Measurements from ENCODE around the gene ADGRG3.
"Not testable (repeated sequence)": the region's sequence is repeated elsewhere in the genome, so short reads cannot be mapped to it uniquely, and the experiment has no call there.

Gene ADGRG3

DNA sequence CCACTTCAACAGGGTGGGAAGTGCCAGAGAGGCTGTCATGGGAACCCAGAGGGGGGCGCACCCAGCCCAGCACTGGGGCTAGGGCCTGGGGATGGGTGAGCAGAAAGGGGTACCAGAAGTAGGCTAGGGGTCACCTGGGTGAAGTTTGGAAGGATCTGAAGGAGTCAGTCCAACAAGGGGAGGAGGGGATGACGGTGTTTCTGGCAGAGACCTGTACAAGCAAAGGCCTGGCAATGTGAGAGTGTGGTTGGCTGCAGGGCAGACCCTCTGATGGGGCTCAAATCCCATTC is 54.0 kb downstream of the ADGRG3 start:
- DNase-seq, result no peak

DNA sequence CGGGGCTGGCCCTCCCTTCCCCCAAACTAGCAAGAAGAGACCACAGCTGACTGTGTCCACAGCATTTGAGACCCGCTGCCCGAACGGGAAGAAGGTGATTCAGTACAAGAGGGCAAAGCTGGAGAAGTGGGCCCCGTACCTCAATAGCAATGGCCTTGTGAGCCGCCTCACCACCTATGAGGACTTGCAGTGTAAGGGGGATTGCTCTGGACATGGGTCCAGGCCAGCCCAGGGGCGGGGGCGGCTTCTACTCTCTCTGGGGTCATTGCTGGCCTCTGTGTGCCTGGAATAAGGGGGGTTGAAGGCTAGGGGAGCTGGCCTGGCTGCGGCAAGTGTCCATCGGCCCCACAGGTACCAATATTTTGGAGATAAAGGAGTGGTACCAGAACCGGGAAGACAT is 54.5 kb downstream of the ADGRG3 start:
- no peak for DNase-seq

DNA sequence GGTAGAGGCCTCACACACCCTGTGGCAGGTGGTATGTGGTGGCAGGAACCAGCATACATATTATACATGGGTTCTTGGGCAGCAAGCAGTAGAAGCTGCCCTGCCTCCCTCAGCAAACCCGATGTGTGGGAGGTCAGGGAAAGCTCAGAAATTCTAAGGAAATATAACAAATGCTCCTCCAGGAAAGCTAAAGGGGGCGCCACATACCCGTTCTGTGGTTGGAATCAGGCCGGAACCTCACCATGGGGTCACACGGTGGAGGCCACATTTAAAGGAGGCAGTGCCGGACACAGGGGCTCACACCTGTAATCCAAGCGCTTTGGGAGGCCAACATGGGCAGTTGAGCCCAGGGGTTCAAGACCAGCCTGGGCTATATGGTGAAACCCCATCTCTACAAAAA is 55.1 kb downstream of the ADGRG3 start:
- no peak for DNase-seq

DNA sequence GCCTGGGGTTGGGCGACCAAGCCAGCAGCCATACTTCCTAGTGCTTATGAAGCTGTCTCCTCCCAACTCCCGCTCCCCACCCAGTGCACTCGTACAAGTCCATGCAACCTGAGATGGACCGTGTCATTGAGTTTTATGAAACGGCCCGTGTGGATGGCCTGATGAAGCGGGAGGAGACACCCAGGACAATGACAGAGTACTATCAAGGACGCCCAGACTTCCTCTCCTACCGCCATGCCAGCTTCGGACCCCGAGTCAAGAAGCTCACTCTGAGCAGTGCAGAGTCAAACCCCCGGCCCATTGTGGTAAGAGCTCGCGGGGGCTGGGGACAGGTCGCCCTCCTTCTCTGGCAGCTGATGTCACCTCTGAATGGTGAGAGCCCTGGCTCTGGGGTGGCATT is 56.4 kb downstream of the ADGRG3 start:
- DNase-seq, result no peak

DNA sequence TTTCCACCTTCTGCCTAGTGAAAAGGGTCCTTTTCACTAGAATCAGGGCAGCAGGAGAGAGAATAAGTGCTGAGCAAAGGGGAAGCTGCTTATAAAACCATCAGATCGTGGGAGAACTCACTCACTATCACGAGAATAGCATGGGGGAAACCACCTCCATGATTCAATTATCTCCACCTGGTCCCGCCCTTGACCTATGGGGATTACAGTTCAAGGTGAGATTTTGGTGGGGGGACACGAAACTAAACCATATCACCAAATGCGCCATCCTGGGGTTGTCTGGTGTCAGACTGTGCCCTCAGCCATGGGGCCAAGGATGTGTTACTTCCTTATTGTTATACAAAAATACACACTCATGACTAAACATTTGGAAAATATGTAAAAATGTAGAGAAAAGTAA is 57.0 kb downstream of the ADGRG3 start:
- DNase-seq, result peak; percentile 3

DNA sequence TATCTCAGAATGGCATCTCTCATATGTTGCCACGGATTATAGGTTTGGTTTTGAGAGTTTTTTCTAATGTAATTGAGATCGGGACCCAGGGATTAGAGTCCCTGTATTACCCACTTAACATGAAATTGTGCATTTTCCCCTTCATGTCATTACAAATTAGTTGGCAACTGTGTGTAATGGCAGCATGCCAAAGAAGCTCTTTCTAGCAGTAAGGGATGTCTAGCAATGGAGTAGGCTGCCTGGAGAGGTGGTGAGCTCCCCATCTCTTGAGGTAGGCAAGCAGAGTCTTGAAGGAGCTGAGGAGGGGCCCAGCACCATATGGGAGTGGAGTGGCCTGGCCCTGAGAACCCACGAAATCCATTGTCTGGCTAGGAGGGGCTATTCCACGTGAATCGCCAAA is 57.4 kb downstream of the ADGRG3 start:
- no peak for DNase-seq

DNA sequence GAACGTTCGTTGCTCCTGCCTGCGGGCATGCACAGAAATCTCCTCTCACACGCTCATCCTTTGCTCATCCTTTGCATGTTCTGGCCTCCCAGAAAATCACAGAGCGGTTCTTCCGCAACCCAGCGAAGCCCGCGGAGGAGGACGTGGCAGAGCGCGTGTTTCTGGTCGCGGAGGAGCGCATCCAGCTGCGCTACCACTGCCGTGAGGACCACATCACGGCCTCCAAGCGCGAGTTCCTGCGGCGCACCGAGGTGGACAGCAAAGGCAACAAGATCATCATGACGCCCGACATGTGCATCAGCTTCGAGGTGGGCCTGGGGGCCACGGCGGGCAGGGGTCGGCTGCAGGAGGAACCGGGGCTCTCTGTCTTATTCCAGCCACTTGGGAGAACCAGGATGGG is 57.9 kb downstream of the ADGRG3 start:
- no peak for DNase-seq

DNA sequence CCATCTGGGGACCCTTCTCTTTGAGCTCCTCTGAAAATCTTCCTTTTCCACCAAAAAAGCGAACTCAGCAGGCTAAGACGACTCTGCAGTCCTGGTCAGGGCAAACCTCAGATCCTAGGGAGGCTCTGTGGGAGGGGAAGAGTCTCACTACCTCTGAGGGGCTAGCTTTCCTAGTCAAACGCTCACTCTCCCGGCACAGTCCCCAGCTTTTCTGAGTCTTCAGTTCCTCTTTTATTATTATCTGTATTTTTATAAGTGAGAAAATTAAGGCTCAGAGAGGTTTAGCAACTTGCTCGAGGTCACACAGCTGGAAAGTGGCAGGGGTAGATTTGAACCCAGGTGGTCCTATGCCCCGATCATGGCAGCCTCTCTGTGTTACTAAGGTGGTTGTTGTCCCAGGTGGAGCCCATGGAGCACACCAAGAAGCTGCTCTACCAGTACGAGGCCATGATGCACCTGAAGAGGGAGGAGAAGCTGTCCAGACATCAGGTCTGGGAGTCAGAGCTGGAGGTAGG is 58.4 kb downstream of the ADGRG3 start:
- no peak for DNase-seq

DNA sequence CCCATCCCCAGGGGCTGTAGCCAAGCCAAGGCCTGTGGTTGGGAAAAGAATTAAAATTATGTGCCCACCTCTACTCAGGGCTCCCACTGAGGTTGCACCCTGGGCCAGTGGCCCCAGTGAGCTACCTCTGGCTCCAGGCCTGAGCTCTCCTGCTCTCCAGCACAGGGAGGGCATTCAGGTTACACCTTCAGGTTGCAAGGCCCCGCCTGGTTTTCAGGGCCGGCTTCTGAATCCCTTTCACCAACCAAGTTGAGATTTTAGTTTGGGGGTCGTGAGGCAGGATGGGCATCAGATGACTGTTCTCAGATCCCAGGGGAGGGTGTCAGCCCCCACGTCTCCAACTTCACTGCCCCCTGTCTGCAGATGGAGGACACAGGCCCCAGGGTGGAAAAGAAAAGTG is 59.5 kb downstream of the ADGRG3 start:
- no peak for DNase-seq

DNA sequence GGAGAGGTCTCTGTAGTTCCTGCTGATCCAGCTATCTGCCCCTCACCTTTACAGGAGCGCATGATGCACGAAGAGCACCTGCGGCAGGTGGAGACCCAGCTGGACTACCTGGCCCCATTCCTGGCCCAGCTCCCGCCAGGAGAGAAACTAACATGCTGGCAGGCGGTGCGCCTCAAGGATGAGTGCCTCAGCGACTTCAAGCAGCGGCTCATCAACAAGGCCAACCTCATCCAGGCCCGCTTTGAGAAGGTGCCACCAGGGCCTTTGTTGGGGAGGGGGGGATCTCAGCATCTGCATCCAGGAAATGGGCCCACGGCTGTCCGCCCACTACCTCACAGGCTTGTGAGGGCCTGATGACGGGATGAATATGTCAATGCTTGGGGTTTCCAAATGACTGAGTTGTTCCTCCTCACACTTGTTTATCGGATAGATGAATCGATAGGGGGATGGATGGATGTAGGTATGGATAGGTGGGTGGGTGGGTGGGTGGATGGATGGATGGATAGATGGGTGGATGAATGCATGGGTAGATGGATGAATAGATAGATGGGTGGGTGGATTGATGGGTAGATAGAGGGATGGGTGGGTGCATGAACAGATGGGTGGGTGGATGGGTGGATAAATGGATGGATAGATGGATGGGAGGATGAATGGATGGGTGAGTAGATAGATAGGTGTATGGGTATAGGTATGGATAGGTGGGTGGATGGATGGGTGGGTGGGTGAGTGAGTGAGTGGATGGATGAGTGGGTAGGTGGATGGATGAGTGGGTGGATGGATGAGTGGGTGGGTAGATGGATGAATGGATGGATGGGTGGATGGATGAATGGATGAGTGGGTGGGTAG is 60.5 kb downstream of the ADGRG3 start:
- DNase-seq, result no peak

DNA sequence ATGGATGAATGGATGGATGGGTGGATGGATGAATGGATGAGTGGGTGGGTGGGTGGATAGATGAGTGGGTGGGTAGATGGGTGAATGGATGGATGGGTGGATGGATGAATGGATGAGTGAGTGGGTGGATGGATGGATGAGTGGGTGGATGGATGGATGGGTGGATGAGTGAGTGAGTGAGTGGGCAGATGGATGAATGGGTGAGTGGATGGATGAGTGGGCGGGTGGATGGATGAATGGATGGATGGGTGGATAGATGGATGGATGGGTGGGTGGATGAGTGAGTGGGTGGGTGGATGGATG is 61.0 kb downstream of the ADGRG3 start:
- DNase-seq, result no peak

DNA sequence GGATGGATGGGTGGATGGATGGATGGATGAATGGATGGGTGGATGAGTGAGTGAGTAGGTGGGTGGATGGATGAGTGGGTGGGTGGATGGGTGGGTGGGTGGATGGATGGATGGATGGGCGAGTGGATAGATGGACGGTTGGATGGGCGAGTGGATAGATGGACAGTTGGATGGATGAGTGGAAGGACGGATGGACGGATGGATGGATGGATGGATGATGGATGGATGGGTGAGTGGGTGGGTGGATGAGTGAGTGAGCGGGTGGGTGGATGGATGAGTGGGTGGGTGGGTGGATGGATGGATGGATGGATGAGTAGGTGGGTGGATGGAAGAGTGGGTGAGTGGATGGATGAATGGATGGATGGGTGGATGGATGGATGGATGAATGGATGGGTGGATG is 61.7 kb downstream of the ADGRG3 start:
- DNase-seq, result not testable (repeated sequence)

DNA sequence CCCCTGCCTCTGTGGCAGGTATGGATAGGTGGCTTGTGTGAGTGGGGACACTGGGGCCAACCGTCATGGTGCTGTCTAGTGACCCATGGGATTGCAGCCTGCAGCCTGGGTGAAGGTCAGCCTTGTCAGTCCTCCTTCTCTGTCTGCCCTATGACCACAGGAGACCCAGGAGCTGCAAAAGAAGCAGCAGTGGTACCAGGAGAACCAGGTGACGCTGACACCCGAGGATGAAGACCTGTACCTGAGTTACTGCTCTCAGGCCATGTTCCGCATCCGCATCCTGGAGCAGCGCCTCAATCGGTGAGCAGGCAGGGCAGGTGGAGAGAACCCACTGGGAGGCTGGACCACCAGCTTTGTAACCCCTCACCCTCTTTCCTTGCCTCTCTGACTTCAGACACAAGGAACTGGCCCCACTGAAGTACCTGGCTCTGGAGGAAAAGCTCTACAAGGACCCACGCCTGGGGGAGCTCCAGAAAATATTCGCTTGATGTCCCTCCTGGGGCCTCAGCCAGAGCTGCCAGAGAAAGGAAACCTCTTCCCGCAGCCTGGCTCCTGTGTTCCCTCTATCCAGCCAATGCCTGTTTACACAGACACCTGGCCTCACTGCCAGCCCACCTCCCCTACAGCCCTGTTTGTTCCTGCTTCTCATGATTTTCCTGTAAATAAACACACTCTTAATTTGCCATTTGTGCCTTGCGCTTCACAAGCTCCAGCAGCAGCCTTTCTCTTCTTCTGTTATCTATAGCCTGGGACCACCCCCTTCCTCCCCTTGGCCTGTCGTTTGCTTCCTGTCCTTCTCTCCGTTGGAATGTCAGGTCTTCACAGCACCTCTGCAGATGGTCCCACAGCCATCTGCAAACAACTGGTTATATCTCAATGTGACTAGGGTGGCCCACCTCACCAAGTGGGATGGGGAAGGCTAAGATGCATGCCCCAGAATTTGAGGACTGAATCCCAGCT is 62.9 kb downstream of the ADGRG3 start:
- no peak for DNase-seq

DNA sequence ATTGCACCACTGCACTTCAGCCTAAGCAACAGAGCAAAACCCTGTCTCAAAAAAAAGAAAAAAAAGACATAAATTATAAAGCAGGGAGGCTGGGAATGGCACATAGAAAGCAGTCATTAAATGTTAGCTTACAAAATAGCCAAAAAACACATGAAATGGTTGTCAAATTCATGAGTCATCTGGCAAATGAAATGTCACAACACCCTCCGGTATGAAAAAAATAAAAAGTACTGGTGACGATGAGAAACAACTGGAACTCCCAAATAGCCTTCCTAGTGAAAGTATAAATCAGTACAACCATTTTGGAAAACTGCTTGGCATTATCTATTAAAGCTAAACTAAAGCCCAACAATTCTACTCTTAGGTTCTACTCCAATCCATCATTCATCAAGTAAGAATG is 63.9 kb downstream of the ADGRG3 start:
- peak; percentile 7 for DNase-seq

DNA sequence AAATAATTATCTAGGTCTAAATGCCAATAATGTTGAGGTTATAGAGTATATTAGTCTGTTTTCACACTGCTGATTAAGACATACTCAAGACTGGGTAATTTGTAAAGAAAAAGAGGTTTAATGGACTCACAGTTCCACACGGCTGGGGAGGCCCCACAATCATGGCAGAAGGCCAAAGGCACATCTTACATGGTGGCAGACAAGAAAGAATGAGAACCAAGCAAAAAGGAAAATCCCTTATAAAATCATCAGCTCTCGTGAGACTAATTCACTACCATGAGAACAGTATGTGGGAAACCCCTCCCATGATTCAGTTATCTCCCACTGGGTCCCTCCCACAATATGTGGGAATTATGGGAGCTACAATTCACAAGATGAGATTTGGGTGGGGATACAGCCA is 64.6 kb downstream of the ADGRG3 start:
- DNase-seq, result no peak

DNA sequence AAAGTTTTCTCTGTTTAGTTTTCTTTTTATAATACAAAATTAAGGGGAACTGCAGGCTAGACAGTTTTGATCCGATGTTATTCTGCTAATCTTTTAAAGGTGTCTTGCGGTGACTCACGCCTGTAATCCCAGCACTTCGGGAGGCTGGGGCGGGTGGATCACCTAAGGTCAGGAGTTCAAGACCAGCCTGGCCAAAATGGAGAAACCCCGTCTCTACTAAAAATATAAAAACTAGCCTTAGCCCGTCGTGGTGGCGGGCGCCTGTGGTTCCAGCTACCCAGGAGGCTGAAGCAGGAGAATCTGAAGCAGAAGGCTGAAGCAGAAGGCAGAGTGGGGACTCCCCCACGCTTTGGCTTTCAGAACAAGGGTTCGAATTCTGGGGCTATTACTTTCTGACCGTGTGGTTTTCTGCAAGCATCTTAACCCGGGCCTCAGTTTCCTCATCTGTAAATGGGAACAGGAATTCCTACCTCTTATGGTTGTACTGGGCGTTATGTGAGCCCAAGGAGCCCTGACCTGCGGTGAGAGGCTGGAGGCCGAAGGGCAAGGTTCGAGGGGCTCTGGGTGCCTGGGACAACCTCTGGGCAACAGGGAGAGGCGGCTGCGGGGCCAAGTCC is 66.3 kb downstream of the ADGRG3 start:
- no peak for DNase-seq

DNA sequence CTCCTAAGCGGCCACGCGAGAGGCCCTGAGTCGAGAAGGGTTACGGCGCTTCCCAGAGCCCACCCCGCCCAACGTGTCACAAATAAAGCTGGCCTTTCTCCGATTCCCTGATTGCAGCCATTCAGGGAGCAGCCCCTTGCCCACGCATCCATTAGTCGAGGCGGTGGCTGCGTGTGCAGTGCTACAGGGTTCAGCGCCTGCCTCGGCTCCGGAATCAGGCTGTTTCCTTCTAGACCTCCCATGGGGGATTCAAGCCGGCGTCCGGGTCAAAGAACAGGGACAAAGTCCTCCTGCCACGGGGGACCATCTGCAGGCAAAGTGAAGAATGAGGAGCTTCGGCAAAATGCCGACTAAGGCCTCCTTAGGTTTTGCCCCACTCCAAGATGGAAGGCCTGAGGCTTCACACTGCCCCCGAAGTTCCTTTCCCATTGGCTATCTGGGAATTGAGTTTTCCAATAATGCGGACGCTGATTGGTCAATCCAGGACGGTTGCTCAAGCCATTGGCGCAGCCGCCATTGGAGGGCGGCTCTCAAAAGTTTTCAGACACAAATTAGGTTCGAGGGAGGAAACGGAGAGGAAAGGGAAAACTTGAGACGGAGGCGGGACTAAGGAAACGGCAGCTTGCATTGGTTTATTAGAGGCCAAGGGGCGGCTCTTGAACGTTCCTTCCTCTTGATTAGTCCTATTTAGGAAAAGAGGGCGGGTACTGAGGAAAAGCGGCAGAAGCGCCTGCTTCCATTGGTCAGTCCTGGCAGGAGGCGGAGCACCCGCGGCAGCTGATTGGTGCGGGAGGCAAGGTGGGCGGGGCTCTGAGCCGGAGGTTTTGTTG is 67.0 kb downstream of the ADGRG3 start:
- DNase-seq, result peak; percentile 100

DNA sequence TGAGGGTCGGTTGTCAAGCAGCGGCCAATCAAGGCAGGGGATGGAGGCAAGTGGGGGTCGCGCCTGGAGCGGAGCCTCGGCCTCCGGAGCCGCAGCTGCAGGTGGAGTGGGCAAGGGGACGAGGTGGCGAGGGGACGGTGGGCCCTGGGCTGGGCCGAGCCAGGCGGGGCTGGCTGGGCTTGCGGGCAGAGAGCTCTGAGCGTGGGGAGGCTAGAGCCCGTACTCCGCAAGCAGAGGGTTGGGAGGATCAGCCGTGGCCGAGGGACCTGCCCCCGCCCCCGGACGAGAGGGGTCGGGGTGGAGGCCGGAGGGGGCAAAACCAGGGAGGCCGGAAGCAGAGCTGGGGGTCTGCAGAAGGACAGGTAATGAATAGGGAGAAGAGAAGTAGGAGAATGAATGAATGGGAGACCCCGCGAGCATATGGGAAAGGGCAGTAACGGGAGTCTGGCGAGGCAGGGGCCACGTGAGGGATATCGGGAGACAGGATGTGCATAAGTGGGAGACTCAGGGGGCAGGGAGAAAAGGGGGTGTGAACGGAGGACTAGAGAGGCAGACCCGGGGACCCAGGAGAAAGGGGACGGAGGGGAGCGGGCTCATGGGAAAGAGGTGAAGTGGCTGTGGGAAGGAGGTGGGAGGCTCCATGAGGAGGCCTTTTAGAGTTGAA is 67.8 kb downstream of the ADGRG3 start, which contains the start of gene KATNB1:
Gene KATNB1 (plus strand): TSS at position 16 of the 664 bp plus-strand sequence. CDS start 1,474 bp downstream, outside the sequence.
- no peak for DNase-seq

DNA sequence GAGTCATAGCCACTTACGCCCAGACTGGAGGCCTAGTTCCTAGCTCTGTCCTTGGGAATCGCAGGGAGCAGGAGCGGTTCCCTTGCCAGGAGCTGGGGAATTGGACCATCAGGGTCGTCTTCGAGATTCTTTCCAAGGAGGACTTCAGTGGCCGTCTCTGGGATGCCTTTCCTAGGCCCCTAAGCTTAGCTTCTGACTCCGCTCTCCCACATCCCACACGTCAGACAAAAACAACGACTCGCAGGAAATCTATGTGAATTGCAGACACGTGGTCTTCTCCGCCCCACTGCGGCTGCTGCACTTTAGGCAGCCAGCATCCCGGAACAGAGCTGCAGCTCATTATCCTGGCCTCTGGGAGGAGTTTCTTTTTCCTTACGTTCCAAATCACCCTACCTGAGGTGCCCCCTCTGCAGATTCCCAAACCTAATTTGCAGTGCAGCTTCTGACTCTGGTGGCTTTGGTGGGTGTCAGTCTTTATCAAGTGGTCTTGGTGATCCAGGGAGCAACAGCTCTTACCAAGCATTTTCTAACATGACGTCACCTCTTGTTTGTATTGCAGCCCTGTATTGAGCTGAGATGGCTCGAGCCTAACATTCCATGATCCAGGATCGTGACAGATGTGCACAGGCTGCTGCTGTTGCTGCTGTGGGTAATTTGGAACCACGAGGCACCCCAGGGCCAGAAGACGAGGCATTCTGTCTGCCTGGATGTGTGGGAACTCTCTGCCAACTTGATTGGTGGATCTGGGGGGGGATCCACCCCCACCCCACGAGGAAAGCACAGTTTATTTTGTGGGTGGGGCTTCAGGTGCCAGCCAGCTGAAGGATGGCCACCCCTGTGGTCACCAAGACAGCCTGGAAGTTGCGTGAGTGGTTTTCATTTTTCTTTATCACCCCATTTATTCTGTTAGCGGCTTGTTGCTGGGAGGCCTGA is 68.6 kb downstream of the ADGRG3 start:
- peak; percentile 80 for DNase-seq

DNA sequence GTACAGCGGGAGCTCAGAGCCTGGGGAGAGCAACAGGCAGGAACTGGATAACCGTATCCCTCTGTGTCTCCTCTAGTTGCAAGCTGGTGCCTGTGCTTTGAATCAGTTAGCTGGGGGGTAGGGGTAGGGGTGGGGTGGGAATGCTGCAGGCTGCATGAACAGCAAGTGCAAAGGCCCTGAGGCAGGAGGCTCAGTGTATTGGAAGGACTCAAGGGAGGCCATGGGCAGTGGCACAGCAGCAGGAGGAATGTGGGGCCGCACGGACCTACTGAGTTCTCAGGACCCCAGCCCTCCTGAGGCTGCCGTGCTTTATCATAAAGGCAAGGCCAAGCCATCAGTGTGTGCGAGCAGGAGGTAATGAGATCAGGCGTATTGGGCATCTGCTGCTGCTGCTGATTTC is 70.7 kb downstream of the ADGRG3 start:
- no peak for DNase-seq
